Bronchial epithelial cell (primary cell): ENCODE data around the gene KRT10. TPM values are rescaled to one million over a fixed set of nuclear protein-coding genes. Genes with fewer than 3 reads are reported as not detected.
"Not testable (repeated sequence)": the region's sequence is repeated elsewhere in the genome, so short reads cannot be mapped to it uniquely, and the experiment has no call there.

Source experiments
- DNase-seq: peaks from one replicate; pipeline ENCODE4 v3.0.0-alpha.2; 2010; ENCODE audit warnings: low read depth
- FAIRE-seq: peaks from 2 replicates; lab custom pipeline; 2011; peaks lifted over from hg19 to GRCh38; lab: Jason Lieb, UNC
- H3K27me3 ChIP-seq: 2 replicates; pipeline ENCODE4 v1.5.1; 2011; ENCODE audit warnings: low read length; ENCODE audit not compliant: control insufficient read depth, insufficient read depth
- H3K36me3 ChIP-seq: 2 replicates; pipeline ENCODE4 v1.5.1; 2011; ENCODE audit warnings: low read length; ENCODE audit not compliant: control insufficient read depth, insufficient read depth
- H3K4me3 ChIP-seq: 2 replicates; pipeline ENCODE4 v1.5.1; 2011; ENCODE audit warnings: mild to moderate bottlenecking, low read depth, low read length, control low read depth
- CTCF ChIP-seq: IDR thresholded peaks from 2 replicates; pipeline ENCODE4 v1.5.1; 2011; ENCODE audit warnings: mild to moderate bottlenecking, moderate library complexity, low read length, control low read depth, inconsistent platforms; ENCODE audit not compliant: insufficient read depth, severe bottlenecking
- total RNA-seq: library from RNA; depleted of rRNA; stranded (reverse); fragments of >200 nt; gene quantifications from 2 replicates; pipeline ENCODE4 v1.2.1, GENCODE V29; 2014

KRT10 gene
- total RNA-seq, 1 donor from 2014 or later: 6.3 TPM

- FAIRE-seq (no peak), DNase-seq (no peak)
- no peak for TF ChIP-seq CTCF
- H3K27me3 ChIP-seq: no peaks in the 10 kb centered on the region
- H3K4me3 ChIP-seq: no peak overlapping the region
- H3K36me3 ChIP-seq: peaks cover 3% of the 10 kb centered on the region
Measured at GRCh38 chr17:40817103-40817682, 5.2 kb downstream of the KRT10 start.

- FAIRE-seq: no peak
- H3K4me3 ChIP-seq: no peak overlapping the region
- no peaks in the 10 kb centered on the region for H3K27me3 ChIP-seq
- peaks cover 3% of the 10 kb centered on the region for H3K36me3 ChIP-seq
- no peak for TF ChIP-seq CTCF
- no peak for DNase-seq
Measured at GRCh38 chr17:40816569-40816968, 5.8 kb downstream of the KRT10 start.

- no peaks in the 10 kb centered on the region for H3K27me3 ChIP-seq
- no peak for DNase-seq
- H3K36me3 ChIP-seq: peaks cover 3% of the 10 kb centered on the region
- H3K4me3 ChIP-seq: no peak overlapping the region
- no peak for TF ChIP-seq CTCF
- FAIRE-seq: no peak
Measured at GRCh38 chr17:40815381-40815780, 7.0 kb downstream of the KRT10 start.

GRCh38 chr17:40814657-40815056, 7.8 kb downstream of the KRT10 start:
- FAIRE-seq, H3K36me3 ChIP-seq, DNase-seq: not testable (repeated sequence)

GRCh38 chr17:40813804-40814203, 8.6 kb downstream of the KRT10 start:
- no peak for FAIRE-seq

More at GRCh38 chr17:40814657-40815056, 7.8 kb downstream of the KRT10 start:
- not testable (repeated sequence) for H3K4me3 ChIP-seq, H3K27me3 ChIP-seq

GRCh38 chr17:40812639-40813038, 9.8 kb downstream of the KRT10 start:
- no peak for DNase-seq
- Histone ChIP-seq H3K4me3 (no peak overlapping the region), H3K27me3 (no peaks in the 10 kb centered on the region), H3K36me3 (peaks cover 3% of the 10 kb centered on the region)
- no peak for TF ChIP-seq CTCF
- no peak for FAIRE-seq

More at GRCh38 chr17:40813804-40814203, 8.6 kb downstream of the KRT10 start:
- H3K27me3 ChIP-seq: no peaks in the 10 kb centered on the region
- no peak overlapping the region for H3K4me3 ChIP-seq
- no peak for TF ChIP-seq CTCF
- H3K36me3 ChIP-seq: peaks cover 3% of the 10 kb centered on the region
- DNase-seq: peak; percentile 92
